Ovary (tissue), 3 donors: Measurements from ENCODE around the gene LENG8.

Experiments used
- EP300 ChIP-seq: sonication (generic); formaldehyde crosslinking; IDR thresholded peaks from one replicate; pipeline ENCODE4 v1.6.1; 2017; ENCODE audit warnings: antibody characterized with exemption
- POLR2A ChIP-seq: fragments of 450-650 bp; IDR thresholded peaks from one replicate; pipeline ENCODE4 v1.6.1; 2017; ENCODE audit warnings: antibody characterized with exemption, mild to moderate bottlenecking, moderate library complexity
- TF ChIP-seq, protein P1 (sequence below), 3 donors: fragments of 450-650 bp in 2 of 3; fragments of 200-600 bp in 1 of 3; IDR thresholded peaks; one replicate each; pipeline versions ENCODE4 v1.5.1 to v1.8.0; 2016 to 2022; ENCODE audit warnings: antibody characterized with exemption in 3 of 3, mild to moderate bottlenecking in 1 of 3
- donor health status: DM: no; HTN: no; CAD: no.

DNA sequence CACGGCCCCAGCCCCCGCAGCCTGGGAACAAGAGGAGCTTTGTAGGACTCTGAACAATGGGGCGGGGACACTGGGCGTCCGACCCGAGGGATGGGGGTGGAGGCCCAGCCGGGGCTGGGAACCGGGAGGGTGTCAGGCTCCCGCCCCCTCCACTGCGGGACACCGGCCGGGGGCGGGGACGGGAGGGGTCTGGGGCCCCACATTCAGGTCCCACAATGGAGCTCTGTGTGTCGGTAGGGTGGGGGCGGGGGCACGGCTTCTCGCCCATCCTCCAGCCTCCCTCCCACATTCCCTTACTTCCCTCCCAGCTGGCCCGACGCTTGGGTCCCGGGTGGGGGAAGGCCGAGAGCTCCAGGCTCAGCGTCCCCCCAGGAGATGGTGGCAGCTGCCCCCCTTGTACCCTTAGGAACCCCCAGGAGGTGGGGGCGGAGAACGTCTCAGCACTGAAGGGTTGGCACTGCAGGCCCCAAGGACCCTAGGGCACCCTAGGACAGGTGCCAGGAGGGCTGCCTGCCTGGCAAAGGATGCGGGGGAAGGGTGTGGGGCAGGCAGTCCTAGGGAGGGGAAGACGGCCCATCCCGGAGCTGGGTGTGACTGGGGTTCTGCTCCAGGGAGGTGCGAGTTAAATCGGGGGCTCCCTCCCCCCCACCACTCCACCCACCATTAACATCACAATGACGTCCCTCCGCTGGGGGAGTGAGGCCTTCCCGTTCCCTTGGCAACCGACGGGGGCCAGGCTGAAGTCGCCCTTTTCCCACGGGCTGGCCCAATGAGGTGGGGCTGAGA lies 28.4 kb upstream of the LENG8 start:
- TF ChIP-seq, protein P1, sequence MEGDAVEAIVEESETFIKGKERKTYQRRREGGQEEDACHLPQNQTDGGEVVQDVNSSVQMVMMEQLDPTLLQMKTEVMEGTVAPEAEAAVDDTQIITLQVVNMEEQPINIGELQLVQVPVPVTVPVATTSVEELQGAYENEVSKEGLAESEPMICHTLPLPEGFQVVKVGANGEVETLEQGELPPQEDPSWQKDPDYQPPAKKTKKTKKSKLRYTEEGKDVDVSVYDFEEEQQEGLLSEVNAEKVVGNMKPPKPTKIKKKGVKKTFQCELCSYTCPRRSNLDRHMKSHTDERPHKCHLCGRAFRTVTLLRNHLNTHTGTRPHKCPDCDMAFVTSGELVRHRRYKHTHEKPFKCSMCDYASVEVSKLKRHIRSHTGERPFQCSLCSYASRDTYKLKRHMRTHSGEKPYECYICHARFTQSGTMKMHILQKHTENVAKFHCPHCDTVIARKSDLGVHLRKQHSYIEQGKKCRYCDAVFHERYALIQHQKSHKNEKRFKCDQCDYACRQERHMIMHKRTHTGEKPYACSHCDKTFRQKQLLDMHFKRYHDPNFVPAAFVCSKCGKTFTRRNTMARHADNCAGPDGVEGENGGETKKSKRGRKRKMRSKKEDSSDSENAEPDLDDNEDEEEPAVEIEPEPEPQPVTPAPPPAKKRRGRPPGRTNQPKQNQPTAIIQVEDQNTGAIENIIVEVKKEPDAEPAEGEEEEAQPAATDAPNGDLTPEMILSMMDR (IDR thresholded peaks at IDR 0.05), result no peak
- TF ChIP-seq EP300 (no peak), POLR2A (no peak)
